Right atrium auricular region (tissue), 2 donors: ENCODE data around the gene ARHGEF7. TPM values are rescaled to one million over a fixed set of nuclear protein-coding genes. Genes with fewer than 3 reads are reported as not detected.
A peak's percentile ranks its signal among the peaks of the same experiment; 100 is the strongest.

Source experiments
- DNase-seq: peaks from one replicate; pipeline ENCODE4 v3.0.0-alpha.2; 2019; ENCODE audit warnings: low spot score
- H3K27ac ChIP-seq, 2 donors: fragments of 200-600 bp; sonication (generic); 1 replicate in 1 of 2; 2 replicates in 1 of 2; pipeline ENCODE4 v1.5.1; 2016 to 2019
- H3K27me3 ChIP-seq, 2 donors: fragments of 200-600 bp; sonication (generic); one replicate each; pipeline versions ENCODE4 v1.5.1 to v1.6.0; 2017 to 2019
- H3K36me3 ChIP-seq: fragments of 200-600 bp; sonication (generic); one replicate; pipeline ENCODE4 v1.5.1; 2016
- H3K4me1 ChIP-seq, 2 donors: fragments of 200-600 bp; sonication (generic); one replicate each; pipeline versions ENCODE4 v1.5.1 to v1.6.0; 2017 to 2019
- H3K4me3 ChIP-seq, 2 donors: fragments of 200-600 bp; sonication (generic); 1 replicate in 1 of 2; 2 replicates in 1 of 2; pipeline ENCODE4 v1.5.1; 2017 to 2019; ENCODE audit warnings: mild to moderate bottlenecking in 1 of 2, moderate library complexity in 1 of 2
- H3K9me3 ChIP-seq, 2 donors: fragments of 200-600 bp; sonication (generic); one replicate each; pipeline ENCODE4 v1.5.1; 2019
- total RNA-seq, 2 donors: library from RNA; depleted of rRNA; stranded (reverse); fragments of >200 nt; gene quantifications; one replicate each; pipeline ENCODE4 v1.1.0, GENCODE V29; 2016
- TF ChIP-seq, protein P1 (sequence below), 2 donors: fragments of 200-600 bp; sonication (generic); IDR thresholded peaks; one replicate each; pipeline ENCODE4 v1.5.1; 2019; ENCODE audit warnings: antibody characterized with exemption in 2 of 2

The ARHGEF7 gene
- total RNA-seq, 2 donors from 2014 or later, result 27.8 to 36.9 TPM

DNA sequence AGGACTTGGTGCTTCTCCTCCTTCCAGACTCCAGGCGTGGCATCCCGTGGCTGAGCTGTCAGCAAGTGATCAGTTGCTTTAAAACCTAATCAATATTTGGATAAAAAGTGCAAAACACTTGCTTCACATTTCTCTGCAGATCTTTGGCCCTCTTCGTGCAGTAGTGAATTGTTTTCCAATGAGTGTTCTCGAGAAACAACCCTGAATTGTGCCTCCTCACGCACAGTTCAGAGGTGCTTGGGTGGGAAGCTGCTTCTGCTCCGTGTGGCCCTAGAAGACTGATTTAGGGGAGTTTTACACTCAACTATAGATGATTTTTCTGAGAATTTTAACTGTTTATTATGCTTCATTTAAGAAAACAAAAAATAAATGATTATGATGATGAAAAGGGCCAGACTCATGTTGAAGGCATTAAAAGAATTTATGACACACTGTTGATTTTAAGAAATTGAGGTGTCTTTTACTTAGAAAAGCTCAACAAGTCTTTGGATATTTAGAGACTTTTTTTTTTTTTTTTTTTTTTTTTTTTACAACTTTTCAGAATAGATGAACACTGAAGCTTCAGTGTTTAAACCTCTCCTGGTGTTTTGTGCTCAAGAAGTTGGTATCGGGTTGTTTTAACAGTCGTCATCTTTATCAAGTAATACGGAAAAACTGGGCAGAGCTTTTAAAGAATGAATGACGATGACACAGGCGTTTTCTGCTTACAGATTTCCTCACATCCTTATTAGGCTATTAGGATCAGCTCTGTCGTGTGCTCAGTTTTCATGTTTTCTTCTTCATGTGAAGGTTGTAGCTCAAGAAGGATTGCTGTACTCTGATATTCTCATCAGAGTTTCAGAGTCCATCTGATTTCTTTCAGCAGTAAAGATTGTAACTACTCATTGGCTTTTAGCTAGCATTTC, 165.8 kb downstream of the ARHGEF7 start:
- Histone ChIP-seq H3K4me3 (no peak overlapping the region), H3K36me3 (peaks cover 57% of the 10 kb centered on the region), H3K27ac (peak overlapping the region; percentile 87 to 92), H3K9me3 (no peaks in the 10 kb centered on the region), H3K4me1 (peaks cover 0 to 56% of the 10 kb centered on the region in 2 donors), H3K27me3 (no peaks in the 10 kb centered on the region)
- TF ChIP-seq, protein P1, sequence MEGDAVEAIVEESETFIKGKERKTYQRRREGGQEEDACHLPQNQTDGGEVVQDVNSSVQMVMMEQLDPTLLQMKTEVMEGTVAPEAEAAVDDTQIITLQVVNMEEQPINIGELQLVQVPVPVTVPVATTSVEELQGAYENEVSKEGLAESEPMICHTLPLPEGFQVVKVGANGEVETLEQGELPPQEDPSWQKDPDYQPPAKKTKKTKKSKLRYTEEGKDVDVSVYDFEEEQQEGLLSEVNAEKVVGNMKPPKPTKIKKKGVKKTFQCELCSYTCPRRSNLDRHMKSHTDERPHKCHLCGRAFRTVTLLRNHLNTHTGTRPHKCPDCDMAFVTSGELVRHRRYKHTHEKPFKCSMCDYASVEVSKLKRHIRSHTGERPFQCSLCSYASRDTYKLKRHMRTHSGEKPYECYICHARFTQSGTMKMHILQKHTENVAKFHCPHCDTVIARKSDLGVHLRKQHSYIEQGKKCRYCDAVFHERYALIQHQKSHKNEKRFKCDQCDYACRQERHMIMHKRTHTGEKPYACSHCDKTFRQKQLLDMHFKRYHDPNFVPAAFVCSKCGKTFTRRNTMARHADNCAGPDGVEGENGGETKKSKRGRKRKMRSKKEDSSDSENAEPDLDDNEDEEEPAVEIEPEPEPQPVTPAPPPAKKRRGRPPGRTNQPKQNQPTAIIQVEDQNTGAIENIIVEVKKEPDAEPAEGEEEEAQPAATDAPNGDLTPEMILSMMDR (IDR thresholded peaks at IDR 0.05), result no peak
- DNase-seq, result no peak

DNA sequence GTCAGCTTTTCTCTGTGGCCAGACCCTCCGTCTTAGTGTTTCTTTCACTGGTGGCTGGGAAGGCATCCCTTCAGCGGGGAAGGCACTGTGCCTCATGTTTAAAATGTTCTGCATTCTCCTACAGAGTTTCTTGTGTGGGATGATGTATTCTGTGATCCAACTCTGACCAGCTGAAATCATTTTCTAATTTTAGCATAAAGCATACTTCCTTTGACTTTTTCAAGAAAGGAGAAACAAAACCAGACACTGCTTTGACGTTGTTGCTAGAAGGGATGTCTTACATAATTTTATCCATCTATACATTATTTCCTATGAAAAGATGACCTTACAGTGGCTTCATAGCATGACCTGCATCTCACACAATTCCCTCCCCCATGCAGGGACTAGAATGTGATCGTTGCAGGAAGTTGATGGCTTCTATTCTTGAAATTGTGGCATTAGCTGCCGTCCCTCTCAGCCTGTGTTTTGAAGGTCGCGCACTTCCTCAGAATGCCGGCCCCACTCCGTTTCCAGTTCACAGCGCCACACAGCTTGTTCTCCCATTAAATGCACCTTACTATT, 166.7 kb downstream of the ARHGEF7 start:
- TF ChIP-seq, protein P1 (IDR thresholded peaks at IDR 0.05), result peak in 1 of 2 donors; percentile 28
- Histone ChIP-seq H3K36me3 (peaks cover 57% of the 10 kb centered on the region), H3K27ac (peak overlapping the region; percentile 87 to 92), H3K27me3 (no peaks in the 10 kb centered on the region), H3K9me3 (no peaks in the 10 kb centered on the region), H3K4me3 (no peak overlapping the region), H3K4me1 (peaks cover 0 to 56% of the 10 kb centered on the region in 2 donors)
- no peak for DNase-seq

DNA sequence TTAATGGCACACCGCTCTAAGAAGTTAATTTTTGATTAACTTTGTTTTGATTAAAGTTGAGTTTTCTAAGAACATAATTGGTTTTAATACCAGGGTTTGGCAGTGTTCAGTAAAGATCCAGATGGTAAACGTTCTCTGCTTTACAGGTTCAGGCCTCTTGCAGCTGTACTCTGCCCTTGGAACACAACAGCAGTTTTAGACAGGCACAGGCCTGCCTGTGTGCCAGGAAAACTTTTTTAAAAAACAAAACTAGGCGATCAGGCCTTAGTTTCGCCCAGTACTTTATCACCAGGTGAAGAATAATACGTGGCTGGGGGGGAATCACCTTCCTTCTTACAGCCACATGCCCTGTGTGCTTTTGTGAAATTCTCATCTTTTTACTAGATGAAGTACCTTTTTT, 167.3 kb downstream of the ARHGEF7 start:
- Histone ChIP-seq H3K27me3 (no peaks in the 10 kb centered on the region), H3K4me1 (peaks cover 0 to 56% of the 10 kb centered on the region in 2 donors), H3K9me3 (no peaks in the 10 kb centered on the region), H3K36me3 (peaks cover 57% of the 10 kb centered on the region), H3K27ac (peak overlapping the region; percentile 87 to 92), H3K4me3 (no peak overlapping the region)
- TF ChIP-seq, protein P1 (IDR thresholded peaks at IDR 0.05), result no peak
- DNase-seq, result no peak

DNA sequence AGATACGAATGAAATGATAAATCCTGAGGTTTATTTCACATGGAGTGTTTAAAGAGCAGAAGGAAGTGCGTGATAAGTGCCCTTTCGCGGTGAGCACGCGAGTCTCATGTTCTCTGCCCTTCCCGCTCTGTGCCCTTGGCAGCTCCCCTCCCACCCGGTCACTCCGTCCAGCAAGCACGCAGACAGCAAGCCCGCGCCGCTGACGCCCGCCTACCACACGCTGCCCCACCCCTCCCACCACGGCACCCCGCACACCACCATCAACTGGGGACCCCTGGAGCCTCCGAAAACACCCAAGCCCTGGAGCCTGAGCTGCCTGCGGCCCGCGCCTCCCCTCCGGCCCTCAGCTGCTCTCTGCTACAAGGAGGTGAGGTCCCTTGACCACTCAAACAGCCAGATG, 167.9 kb downstream of the ARHGEF7 start:
- peak overlapping the region; percentile 87 to 92 for H3K27ac ChIP-seq
- H3K4me3 ChIP-seq, result no peak overlapping the region
- H3K9me3 ChIP-seq, result no peaks in the 10 kb centered on the region
- H3K27me3 ChIP-seq, result no peaks in the 10 kb centered on the region
- peaks cover 0 to 53% of the 10 kb centered on the region in 2 donors for H3K4me1 ChIP-seq
- DNase-seq, result no peak
- TF ChIP-seq, protein P1 (IDR thresholded peaks at IDR 0.05), result no peak
- peaks cover 54% of the 10 kb centered on the region for H3K36me3 ChIP-seq

DNA sequence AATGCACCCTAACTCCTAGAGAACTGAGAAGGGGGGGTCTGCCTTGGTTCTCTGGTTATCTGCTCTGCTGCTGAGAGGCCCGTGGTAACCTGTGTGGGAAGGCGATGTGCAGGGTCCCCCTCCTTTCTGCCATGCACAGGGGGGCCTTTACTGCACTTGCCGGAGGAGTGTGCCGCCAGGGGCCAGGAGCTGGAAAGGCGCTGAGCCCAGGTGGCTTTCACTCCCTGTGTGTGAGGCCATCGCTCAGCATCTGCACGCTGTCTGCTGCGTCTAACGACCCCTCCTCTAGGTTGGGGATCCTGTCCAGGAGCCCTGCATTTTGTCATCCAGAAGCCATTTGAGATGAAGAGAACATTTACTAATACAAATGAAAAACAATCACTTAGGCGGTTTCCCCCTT, 168.3 kb downstream of the ARHGEF7 start:
- Histone ChIP-seq H3K36me3 (peaks cover 55% of the 10 kb centered on the region), H3K4me1 (peaks cover 0 to 48% of the 10 kb centered on the region in 2 donors), H3K27ac (peak overlapping the region; percentile 87 to 92), H3K27me3 (no peaks in the 10 kb centered on the region), H3K4me3 (no peak overlapping the region), H3K9me3 (no peaks in the 10 kb centered on the region)
- TF ChIP-seq, protein P1 (IDR thresholded peaks at IDR 0.05), result no peak
- DNase-seq, result no peak
